Measurements from ENCODE around the gene ODF2L.
A peak's percentile ranks its signal among the peaks of the same experiment; 100 is the strongest.
"Not testable (repeated sequence)": the region's sequence is repeated elsewhere in the genome, so short reads cannot be mapped to it uniquely, and the experiment has no call there.

Gene ODF2L

GRCh38 chr1:86357796-86358195, 38.3 kb downstream of the ODF2L start:
- no peak overlapping the region for H3K4me3 ChIP-seq (ENCODE audit: control insufficient read depth, low read depth, low read length)
- DNase-seq (ENCODE audit: low read depth), result no peak
- TF ChIP-seq CTCF (IDR thresholded peaks at IDR 0.05; ENCODE audit: control insufficient read depth, insufficient read depth, low read depth, low read length, missing control alignments), result no peak

GRCh38 chr1:86356247-86356646, 39.9 kb downstream of the ODF2L start:
- TF ChIP-seq CTCF (IDR thresholded peaks at IDR 0.05; ENCODE audit: control insufficient read depth, insufficient read depth, low read depth, low read length, missing control alignments), result peak; percentile 20

GRCh38 chr1:86352086-86352485, 44.0 kb downstream of the ODF2L start:
- no peak overlapping the region for H3K4me3 ChIP-seq (ENCODE audit: control insufficient read depth, low read depth, low read length)
- TF ChIP-seq CTCF (IDR thresholded peaks at IDR 0.05; ENCODE audit: control insufficient read depth, insufficient read depth, low read depth, low read length, missing control alignments), result no peak
- peak; percentile 10 for DNase-seq (ENCODE audit: low read depth)

More at GRCh38 chr1:86356247-86356646, 39.9 kb downstream of the ODF2L start:
- no peak overlapping the region for H3K4me3 ChIP-seq (ENCODE audit: control insufficient read depth, low read depth, low read length)
- no peak for DNase-seq (ENCODE audit: low read depth)

- not testable (repeated sequence) for H3K4me3 ChIP-seq (ENCODE audit: control insufficient read depth, low read depth, low read length); DNase-seq (ENCODE audit: low read depth)
These were observed 45.9 kb downstream of the ODF2L start for GRCh38 chr1:86350230-86350629.

GRCh38 chr1:86346388-86346787, 49.7 kb downstream of the ODF2L start:
- H3K4me3 ChIP-seq (ENCODE audit: control insufficient read depth, low read depth, low read length), result no peak overlapping the region
- no peak for TF ChIP-seq CTCF (IDR thresholded peaks at IDR 0.05; ENCODE audit: control insufficient read depth, insufficient read depth, low read depth, low read length, missing control alignments)
- DNase-seq (ENCODE audit: low read depth), result no peak

GRCh38 chr1:86345042-86345441, 51.1 kb downstream of the ODF2L start:
- no peak overlapping the region for H3K4me3 ChIP-seq (ENCODE audit: control insufficient read depth, low read depth, low read length)
- no peak for DNase-seq (ENCODE audit: low read depth)
- TF ChIP-seq CTCF (IDR thresholded peaks at IDR 0.05; ENCODE audit: control insufficient read depth, insufficient read depth, low read depth, low read length, missing control alignments), result no peak

GRCh38 chr1:86339906-86340305, 56.2 kb downstream of the ODF2L start:
- no peak overlapping the region for H3K4me3 ChIP-seq (ENCODE audit: control insufficient read depth, low read depth, low read length)
- DNase-seq (ENCODE audit: low read depth), result no peak
- no peak for TF ChIP-seq CTCF (IDR thresholded peaks at IDR 0.05; ENCODE audit: control insufficient read depth, insufficient read depth, low read depth, low read length, missing control alignments)
